GM21381 (cell line): ENCODE results near the gene KDM3B.
"Not testable (repeated sequence)": the region's sequence is repeated elsewhere in the genome, so short reads cannot be mapped to it uniquely, and the experiment has no call there.

ENCODE experiments used
- ATAC-seq: cut with Tn5 transposase; IDR thresholded peaks from one replicate; pipeline ENCODE4 v1.9.1; 2021; ENCODE audit warnings: mild to moderate bottlenecking, moderate library complexity; ENCODE audit not compliant: unreplicated experiment

KDM3B gene

GRCh38 chr5:138350563-138350890 is 2.0 kb upstream of the KDM3B start:
- no peak for ATAC-seq

- no peak for ATAC-seq
These were observed 1.4 kb upstream of the KDM3B start for GRCh38 chr5:138351056-138351455.

GRCh38 chr5:138351517-138351916 is 968 bp upstream of the KDM3B start:
- ATAC-seq, result no peak

GRCh38 chr5:138352722-138353559 is 456 bp downstream of the KDM3B start:
- ATAC-seq, result peak; percentile 45

GRCh38 chr5:138353560-138354080 is 1.1 kb downstream of the KDM3B start:
- no peak for ATAC-seq

GRCh38 chr5:138354387-138354786 is 1.9 kb downstream of the KDM3B start:
- ATAC-seq, result no peak

- ATAC-seq, result peak; percentile 35
These were observed 2.5 kb downstream of the KDM3B start for GRCh38 chr5:138354926-138355378.

- no peak for ATAC-seq
These were observed 7.1 kb downstream of the KDM3B start for GRCh38 chr5:138359621-138360020.

GRCh38 chr5:138360941-138361452 is 8.5 kb downstream of the KDM3B start:
- ATAC-seq, result no peak

- no peak for ATAC-seq
These were observed 12.1 kb downstream of the KDM3B start for GRCh38 chr5:138364576-138364975.

- ATAC-seq, result no peak
These were observed 14.3 kb downstream of the KDM3B start for GRCh38 chr5:138366632-138367382.

GRCh38 chr5:138369261-138369660 is 16.8 kb downstream of the KDM3B start:
- ATAC-seq, result no peak

GRCh38 chr5:138369706-138370105 is 17.2 kb downstream of the KDM3B start:
- ATAC-seq, result no peak

GRCh38 chr5:138370537-138370936 is 18.1 kb downstream of the KDM3B start:
- ATAC-seq, result no peak

GRCh38 chr5:138371454-138371853 is 19.0 kb downstream of the KDM3B start:
- ATAC-seq, result no peak

- ATAC-seq, result peak; percentile 65
These were observed 19.7 kb downstream of the KDM3B start for GRCh38 chr5:138372225-138372624.

- no peak for ATAC-seq
These were observed 20.2 kb downstream of the KDM3B start for GRCh38 chr5:138372653-138373052.

- ATAC-seq, result no peak
These were observed 29.9 kb downstream of the KDM3B start for GRCh38 chr5:138382347-138382746.

- ATAC-seq, result no peak
These were observed 33.2 kb downstream of the KDM3B start for GRCh38 chr5:138385660-138386059.

GRCh38 chr5:138386290-138386689 is 33.8 kb downstream of the KDM3B start:
- ATAC-seq, result no peak

GRCh38 chr5:138389332-138389731 is 36.8 kb downstream of the KDM3B start:
- ATAC-seq, result no peak

GRCh38 chr5:138389911-138390310 is 37.4 kb downstream of the KDM3B start:
- ATAC-seq, result not testable (repeated sequence)
